Amniotic stem cell (primary cell): ENCODE measurements around the gene VASH1.

Experiments used
- DNase-seq: peaks from one replicate; lab custom pipeline; 2025; lab: John Stamatoyannopoulos, UW

VASH1 gene

DNA sequence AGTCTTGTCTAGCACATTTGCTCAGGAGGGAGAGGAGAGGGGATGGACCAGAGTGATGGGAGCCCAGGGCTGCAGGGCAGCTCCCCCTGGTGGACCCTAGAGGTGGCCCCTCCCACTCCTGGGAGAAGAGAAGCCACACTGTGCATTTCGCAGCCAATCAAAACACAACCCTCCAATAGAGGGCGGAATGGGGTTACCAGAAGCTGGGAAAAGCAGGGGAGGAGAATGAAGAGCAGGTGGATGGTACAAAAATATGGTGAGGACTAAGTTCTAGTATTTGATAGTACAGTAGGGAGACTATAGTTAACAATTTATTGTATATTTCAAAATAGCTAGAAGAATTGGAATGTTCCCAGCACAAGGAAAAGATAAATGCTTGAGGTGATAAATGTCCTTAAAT lies 23.6 kb downstream of the VASH1 start:
- DNase-seq: no peak

DNA sequence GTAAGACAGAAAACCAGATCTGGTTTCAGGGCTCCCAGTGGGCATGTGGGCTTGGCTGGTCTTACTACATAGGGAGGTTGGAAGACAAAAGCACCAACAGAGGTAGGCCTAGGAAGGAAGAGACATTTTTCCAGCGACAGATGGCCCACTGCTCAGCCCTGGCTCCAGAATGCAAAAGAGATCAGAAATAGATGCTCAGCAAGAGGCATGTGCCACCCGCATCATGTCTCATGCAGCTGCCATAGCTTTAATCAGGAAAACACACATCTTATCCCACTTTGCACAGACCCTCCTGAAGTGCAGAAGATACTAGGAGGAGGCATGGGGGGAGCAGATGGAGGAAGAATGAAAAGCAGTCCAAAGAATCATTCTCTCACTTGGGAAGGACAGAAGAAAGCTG lies 25.3 kb downstream of the VASH1 start:
- no peak for DNase-seq

DNA sequence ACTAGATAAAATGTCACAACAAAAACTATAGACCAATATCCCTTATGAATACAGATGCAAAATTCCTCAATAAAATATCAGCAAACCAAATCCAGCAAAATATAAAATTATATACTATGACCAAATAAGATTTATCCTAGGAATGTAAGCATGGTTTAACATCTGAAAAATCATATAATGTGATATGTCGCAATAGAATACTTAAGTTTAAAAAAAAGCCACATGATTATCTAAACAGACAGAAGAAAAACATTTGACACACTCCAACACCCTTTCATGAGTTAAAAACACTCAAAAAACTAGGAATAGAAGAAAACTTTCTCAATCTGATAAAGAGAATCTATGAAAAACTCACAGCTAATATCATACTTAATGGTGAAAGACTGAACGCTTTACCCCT lies 31.2 kb downstream of the VASH1 start:
- DNase-seq: no peak

DNA sequence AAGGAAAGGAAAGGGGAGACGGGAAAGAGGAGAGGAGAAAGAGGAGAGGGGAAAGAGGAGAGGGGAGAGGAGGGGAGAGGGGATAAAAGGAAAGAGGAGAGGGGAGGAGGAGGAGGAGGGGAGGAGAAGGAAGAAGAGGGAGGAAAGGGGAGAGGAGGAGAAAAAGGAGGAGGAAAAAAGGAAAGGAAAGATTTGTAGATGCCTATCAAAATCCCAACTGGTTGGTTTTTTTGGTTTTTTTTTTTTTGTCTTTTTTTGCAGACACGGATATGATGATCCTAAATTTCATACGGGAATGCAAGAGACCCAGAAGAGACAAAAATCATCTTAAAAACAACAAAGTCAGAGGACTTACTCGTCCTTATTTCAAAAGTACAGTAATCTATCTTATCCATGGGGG lies 32.1 kb downstream of the VASH1 start:
- no peak for DNase-seq

DNA sequence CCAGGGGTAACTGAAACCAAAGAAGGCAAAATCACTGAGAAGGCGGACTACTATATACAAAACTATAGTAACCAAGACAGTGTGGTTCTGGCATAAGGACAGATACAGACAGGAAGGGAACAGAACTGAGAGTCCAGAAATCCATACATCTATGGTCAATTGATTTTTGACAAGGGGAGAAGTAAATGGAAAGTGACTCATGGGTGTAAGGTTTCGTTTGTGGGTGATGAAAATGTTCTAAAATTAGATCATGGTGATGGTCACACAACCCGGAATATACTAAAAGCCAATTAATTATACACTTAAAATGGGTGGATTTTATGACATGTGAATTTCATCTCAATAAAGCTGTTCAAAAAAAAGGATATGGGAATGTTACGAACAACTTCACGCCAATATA lies 32.7 kb downstream of the VASH1 start:
- no peak for DNase-seq

DNA sequence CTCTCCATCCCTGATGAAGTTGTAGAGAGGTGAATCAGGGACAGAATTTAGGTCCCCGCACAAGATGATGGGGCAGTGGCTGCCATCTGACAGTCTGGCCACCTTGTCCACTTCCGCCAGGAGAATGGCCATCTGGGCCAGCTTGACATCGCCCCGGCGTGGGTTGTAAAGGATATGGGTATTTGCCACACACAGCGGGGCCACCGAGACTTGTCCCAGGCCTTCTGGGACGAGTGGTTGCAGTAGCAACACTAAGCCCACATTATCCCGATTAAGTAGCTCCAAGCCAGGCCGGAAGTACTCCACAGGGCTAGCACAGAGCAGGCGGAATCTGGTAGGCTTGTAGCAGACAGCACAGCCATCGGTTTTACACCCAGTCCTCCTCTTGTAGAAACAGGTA lies 45.2 kb downstream of the VASH1 start:
- DNase-seq: no peak

DNA sequence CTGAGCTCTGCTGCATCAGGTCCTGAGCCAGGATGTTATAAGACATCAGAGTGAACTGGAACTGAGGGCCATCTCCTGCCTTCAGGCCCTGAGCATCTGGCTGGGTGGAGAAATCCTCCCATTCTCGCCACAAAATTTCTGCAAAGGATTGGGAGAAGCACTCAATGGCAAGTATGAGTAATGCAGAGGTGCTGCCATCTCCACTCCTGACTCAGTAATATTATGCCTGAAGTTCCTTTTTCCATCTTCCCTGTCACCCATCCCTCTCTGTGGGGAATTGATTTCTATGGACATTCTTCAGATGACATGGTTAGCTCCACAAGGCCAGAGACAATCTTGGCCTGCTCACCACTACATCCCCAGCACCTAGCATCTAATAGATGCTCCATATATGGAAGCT lies 46.7 kb downstream of the VASH1 start:
- no peak for DNase-seq

DNA sequence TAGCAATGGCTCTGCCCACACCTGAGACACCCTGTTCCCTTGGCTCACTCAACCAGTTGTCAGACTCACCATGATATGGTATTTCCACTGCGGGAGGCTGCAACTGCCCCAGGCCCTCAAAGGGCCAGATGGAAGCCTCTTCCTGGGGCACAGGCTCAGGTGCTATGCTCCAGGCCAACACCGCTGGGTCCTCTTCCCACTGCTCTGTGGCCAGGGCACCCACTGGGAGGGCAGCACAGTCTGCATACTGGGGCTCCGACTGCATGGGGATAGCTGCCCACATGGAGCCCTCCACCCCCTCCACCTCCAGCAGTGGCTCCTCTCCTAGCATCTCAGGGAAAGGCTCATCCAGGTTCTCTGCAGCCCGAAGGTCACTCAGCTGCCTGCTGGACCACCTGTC lies 47.7 kb downstream of the VASH1 start:
- no peak for DNase-seq

DNA sequence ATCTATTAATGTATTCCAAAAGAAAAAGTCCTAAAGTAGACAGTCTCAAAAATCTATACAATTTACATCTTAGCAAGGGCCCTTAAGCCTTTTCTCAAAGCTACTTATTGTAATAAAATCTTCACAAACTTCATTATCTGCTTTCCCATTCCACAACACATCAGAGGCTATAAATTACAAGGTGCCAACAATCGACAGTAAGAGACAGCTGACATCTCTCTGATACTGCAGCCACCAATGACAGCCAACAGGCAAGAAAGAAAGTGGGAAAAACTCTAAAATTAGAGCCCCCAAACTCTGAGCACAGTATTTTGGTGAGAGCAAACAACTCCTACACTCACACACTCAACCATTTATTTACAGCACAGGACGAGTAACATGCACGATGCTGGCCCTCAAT lies 49.3 kb downstream of the VASH1 start:
- no peak for DNase-seq

DNA sequence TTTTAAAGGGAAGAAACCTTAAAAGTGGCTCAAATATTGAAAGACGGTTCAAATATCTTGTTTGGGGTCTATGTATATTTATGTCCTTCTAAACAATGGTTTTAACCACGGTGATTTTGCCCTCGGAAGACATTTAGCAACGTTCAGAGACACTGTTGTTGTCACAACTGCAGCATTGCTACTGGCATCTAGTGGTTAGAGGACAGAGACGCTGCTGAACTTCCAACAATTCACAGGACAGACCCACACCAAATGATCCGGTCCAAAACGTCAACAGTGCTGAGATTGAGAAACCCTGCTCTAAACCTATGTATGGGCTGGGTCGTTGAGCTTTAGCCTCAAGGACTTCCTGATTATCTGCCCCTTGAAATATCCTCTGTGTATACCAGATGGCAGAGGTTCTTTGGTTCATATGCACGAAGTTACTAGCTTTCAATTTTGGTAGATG lies 49.7 kb downstream of the VASH1 start:
- DNase-seq: peak; percentile 30

DNA sequence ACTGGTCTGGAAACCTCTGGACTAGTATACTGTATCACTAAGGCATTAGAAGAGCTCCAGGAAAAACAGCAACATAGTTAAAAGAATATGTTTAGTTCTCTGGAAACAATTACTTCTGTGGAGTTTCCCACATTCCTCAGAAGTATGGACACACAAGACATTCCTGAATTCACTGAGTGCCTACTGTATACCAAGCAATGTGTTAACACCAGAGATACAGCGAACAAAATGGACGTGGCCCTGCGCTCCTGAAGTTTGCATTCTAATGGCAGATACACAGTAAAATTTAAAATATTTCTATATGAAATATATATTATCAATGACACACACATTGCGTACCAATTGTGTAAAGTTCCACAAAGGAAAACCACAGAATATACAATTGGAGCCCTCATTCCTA lies 50.3 kb downstream of the VASH1 start:
- no peak for DNase-seq

DNA sequence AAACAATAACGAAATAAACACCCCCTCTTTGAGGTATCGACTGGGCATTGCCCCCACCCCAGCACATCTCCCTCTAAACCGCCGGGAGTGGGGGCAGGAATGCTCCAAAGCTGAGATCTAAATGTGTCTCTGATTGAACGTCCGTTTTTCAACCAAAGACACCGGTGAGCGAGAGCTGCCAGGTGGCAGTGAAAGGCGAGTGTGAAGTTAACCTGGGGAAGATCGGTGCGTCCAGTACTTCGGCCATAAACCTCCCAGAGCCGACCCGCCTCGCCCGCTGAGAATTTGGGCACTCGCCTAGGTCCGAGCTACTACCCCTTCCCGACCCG lies 50.8 kb downstream of the VASH1 start:
- DNase-seq: no peak

DNA sequence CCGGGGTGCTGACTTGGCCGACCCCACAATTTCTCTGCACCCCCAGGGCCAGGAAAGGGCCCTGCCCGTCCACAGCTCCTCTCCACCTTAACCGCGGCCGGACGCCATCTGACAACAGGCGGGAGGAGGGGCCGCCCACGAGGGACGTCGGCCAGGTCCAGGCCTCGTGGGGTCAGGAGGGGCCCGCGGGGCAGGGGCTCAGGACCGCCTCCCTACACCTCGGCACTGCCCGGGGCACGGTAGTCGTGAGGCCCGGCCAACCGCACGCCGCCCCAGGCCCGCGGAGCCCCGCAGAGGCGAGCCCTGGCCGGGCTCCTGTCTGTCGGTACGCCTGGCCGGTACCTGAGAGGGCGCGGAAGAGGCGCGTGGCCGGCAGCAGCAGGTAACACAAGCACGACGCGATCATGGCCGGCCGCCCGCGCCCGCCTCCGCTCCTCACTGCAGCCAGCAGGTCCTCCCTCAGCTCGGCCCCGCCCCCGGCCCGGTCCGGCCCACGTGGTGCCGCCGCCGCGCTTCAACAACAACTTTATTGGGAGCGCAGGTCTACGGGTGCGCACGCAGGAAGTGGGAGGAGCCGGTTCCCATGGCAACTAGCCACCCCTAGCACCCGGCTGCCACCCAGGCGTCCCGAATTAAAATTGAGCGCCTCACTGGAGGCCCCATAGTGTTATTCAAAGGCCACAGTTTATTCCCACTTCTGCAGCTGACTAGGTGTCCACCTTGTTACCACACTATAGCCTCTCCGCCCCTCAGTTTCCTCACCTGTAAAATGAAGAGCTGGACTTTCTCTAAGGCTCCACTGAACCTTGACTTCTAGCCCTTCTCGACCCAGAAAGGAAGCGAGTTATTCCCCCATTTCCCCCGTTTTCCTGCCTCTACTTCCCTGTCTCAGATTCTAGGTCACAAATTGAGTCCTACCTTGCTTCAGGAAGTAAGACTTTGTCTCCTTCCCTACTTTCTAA lies 51.4 kb downstream of the VASH1 start, which contains the start of gene ANGEL1:
ANGEL1 (minus strand) TSS at position 461 of the 962 bp plus-strand sequence; CDS start at position 406, 55 bp downstream.
- peak; percentile 79 for DNase-seq

DNA sequence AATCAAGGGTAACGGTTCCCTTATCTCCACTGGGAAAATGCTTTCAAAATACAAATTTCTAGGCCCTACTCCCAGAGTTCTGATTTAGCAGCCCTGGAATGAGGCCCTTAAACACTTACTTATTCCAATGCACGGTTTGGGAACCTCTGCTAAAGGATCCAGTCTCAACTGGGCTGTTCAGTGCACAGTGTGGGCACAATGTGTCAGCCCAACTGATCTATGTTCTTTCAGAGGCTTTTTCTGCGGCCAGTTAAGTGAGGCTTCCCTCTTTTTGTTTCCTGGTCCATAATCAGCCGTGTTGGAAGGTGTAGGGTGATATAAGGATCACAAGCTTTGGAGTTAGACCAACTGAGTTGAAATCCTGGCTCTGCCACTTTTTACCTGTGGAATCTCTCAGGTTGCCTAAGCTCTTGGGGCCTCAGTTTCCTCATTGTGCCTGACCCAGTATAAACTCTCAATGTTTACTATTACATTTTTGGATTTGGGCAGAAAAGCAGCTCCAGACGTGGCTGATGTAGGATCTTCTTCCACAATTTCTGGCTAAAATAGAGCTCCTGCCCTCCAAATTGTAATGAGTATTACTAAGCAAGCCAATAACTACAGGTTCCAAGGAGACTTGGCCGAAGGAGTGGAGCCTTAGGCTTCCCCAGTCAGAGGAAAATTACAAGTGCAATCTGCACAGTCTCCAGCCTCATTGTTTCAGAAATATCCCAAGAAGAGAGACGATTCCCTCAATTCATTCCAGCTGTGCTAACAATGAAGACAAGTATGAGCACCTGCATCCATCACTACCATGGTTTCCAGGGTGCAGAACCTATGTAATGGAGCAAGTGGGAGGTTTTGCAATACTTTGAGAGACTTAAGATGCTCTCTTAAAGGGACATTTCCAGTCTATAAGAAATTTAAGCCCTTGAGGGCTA lies 53.7 kb downstream of the VASH1 start:
- DNase-seq: no peak

DNA sequence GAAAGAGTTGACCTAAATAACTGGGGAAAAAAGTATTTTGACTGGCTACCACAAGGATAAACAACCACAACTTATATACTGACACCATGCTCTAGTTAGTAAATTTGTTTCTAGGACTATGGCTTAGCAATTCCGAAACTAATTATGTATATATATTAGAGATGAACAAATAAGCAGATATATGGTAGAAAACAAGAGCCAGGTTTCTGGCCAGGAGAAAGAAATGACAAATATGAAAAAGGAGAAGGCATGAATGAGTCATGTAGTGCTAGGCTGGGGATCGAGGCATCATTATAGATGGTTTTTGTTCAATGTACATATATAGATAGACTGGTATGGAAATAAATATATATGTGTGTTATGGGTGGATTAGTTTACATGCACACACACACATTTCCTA lies 59.4 kb downstream of the VASH1 start:
- no peak for DNase-seq

DNA sequence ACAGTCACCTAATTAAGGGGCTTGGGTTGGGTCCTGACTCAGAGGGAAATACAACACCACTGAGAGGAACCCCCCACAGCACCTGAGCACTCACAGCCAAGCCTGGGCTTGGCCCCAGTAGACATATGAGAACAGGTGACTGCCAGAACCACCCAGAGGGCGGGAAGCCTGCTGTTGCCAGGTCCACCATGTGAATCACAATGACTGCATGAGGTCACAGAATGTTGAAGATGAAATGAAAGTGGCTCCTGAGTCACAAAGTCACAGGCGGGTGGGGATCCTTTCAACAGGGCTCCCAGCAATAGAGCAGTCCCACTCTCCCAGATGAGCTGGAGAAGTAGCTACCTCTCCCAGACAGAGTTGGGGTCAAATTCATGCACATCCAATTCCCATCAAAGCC lies 64.9 kb downstream of the VASH1 start, which contains the start of gene LRRC74A:
LRRC74A (plus strand) TSS at position 287 of the 400 bp plus-strand sequence. CDS start 290 bp downstream, outside the sequence.
- no peak for DNase-seq

DNA sequence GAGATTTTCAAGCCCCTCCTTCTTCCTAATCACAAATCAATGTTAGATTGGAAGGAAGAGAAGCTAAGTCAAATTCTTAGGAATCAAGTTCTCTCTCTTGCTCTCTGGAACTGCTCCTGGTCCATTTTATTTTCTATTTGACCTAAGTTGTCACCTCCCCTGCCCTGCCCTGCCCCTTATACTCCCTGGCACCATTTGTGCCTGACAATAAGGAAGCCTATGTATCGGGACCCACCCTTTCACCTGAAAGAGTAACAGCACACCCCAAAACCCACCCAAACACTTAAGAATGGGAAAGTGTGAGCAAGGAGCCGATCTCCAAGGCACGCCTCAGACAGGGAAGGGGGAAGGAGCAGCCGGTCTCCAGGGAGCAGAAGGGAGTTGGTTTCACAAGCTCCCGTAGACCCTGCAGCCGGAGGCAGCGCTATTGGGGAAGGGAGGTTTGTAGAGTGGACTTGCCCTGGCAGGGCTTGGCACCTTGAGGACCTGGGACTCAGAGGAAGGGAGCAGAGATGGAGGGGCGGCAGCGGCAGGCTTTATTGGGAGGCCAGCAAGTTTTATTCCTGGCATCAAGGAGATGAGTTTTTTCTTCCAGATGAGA lies 66.5 kb downstream of the VASH1 start:
- DNase-seq: no peak

DNA sequence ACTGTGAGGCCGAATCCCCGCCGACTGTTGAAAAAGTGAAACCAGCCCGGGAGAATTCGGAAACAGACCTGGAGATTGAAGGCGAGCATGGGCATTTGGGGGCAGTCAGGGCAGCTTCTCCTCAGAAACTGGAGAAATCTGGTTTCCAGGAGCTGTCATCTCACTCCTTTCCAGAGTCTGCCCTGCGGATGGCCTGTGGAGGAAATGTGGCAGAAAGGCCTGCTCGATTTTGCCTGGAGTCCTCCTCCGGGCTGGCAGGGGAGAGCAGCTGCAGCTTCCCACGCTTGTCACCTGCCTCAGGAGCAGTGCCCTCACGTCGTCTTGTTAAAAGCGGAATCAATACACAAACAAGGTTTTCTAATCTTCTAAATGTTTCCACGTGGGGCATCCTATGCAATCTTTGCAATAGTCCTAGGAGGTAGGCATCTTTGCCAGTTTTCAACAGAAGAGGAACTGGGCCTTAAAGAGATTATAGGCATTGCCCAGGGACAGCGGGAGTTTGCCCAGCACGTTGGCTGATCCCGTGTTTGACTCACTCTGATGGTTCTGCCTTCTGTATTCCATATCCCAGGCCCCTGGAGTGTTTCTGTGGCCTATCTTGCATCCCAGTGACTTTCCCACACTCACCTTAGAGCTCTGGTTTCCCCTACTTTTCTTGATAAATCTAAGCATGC lies 67.2 kb downstream of the VASH1 start:
- no peak for DNase-seq

DNA sequence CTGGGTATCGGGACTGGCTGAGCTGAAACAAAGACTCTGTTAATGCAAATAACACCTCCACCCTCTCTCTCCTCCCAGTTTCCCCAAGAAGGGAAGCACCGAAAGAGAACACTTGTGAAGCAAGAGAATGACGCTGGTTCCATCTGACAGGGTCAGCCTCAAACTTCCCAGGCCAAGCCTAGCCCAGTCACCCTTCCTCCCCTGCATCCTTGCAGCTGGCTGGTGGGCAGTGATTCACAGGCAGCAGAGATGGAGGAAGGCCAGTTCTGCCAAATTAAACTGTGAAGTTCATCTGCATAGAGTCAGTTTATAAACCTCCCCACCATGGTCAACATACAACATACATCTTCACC lies 67.7 kb downstream of the VASH1 start:
- no peak for DNase-seq

DNA sequence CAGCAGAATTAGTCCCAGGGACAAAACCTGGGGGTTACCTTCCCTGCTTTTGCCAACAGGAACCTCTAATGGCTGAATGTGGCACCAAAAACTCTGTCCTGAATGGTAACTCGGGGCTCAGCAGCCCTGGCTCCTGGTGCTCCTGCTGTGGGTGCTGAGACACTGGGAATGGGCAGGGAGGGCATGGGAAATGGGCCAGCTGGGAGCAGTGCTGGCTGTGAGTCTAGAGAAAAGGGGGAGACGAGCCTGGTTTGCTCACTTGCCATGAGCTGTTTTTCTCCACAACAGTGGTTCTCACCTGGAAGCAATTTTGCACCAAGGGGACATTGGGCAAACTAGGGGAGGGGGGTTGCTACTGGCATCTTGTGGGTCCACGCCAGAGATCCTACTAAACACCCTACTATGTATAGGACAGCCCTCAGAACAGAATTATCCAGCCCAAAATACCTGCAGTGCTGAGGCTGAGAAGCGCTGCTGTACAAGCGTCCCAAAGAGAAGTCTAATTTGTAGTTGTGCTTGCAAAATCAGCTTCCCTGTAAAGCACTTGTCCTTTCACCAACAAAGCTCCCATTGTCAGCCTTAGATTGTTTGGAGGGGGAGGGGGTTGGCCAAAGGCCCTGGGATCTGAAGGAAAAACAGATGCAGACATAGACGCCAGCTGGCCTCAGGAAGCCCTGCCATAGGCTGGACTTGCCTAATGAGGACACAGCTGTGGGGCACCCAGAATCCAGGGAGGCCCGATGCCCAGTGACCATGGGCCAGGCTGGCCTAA lies 68.6 kb downstream of the VASH1 start:
- no peak for DNase-seq

DNA sequence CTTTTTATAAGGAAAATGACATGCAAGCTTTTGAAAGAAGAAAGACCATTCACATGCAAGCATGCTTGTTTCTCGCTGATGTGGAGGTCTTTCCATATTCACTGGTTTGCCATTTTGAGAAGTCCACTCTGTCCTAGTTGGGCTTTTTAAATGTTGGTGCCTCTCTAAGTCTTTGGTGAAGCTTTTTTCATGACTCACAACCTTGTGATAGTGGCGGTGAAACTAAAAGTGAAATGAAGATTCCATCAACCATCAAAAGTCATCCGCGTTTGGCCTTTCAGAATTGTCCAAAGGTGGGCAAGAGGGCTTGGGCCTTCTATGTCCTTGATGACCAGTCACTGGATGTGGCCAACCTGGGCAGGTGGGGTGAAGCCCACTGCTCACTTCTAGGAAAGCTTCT lies 69.3 kb downstream of the VASH1 start:
- DNase-seq: no peak
